ENCODE measurements around the gene GAB4.

The GAB4 gene

GRCh38 chr22:16973591-16974297, 34.3 kb downstream of the GAB4 start:
- DNase-seq (ENCODE audit: insufficient read length, low spot score): no peak
- TF ChIP-seq CTCF (IDR thresholded peaks at IDR 0.05; ENCODE audit: insufficient read depth, missing control alignments): no peak
- FAIRE-seq: no peak

GRCh38 chr22:16972311-16972710, 35.7 kb downstream of the GAB4 start:
- TF ChIP-seq CTCF (IDR thresholded peaks at IDR 0.05; ENCODE audit: insufficient read depth, missing control alignments): no peak
- no peak for FAIRE-seq
- DNase-seq (ENCODE audit: insufficient read length, low spot score): no peak

- DNase-seq (ENCODE audit: insufficient read length, low spot score): no peak
- FAIRE-seq: no peak
- TF ChIP-seq CTCF (IDR thresholded peaks at IDR 0.05; ENCODE audit: insufficient read depth, missing control alignments): no peak
Observed at GRCh38 chr22:16970446-16970845, 37.6 kb downstream of the GAB4 start.

GRCh38 chr22:16969508-16970327, 38.3 kb downstream of the GAB4 start:
- DNase-seq (ENCODE audit: insufficient read length, low spot score) (no peak), FAIRE-seq (no peak)
- TF ChIP-seq CTCF (IDR thresholded peaks at IDR 0.05; ENCODE audit: insufficient read depth, missing control alignments): no peak

GRCh38 chr22:16968218-16968595, 39.8 kb downstream of the GAB4 start:
- no peak for DNase-seq (ENCODE audit: insufficient read length, low spot score)
- no peak for TF ChIP-seq CTCF (IDR thresholded peaks at IDR 0.05; ENCODE audit: insufficient read depth, missing control alignments)
- no peak for FAIRE-seq

- DNase-seq (ENCODE audit: insufficient read length, low spot score) (no peak), FAIRE-seq (no peak)
- TF ChIP-seq CTCF (IDR thresholded peaks at IDR 0.05; ENCODE audit: insufficient read depth, missing control alignments): no peak
Observed at GRCh38 chr22:16967453-16968217, 40.4 kb downstream of the GAB4 start.

Measured in D721Med (cell line).